Thoracic aorta (tissue), 2 donors: ENCODE data around the gene SAP30L. TPM values are rescaled to one million over a fixed set of nuclear protein-coding genes. Genes with fewer than 3 reads are reported as not detected.

Source experiments
- ATAC-seq: fragments of 150-250 bp; one replicate; pipeline ENCODE4 v1.8.0; 2017; ENCODE audit warnings: low read depth; ENCODE audit not compliant: insufficient number of reproducible peaks, low FRiP score
- DNase-seq: peaks from one replicate; pipeline ENCODE4 v3.0.0-alpha.2; 2020; ENCODE audit warnings: low spot score
- H3K27ac ChIP-seq, 2 donors: fragments of 200-600 bp; sonication (generic); 1 replicate in 1 of 2; 2 replicates in 1 of 2; pipeline ENCODE4 v1.5.1; 2016; ENCODE audit warnings: mild to moderate bottlenecking in 2 of 2, moderate library complexity in 2 of 2
- H3K27me3 ChIP-seq: fragments of 200-600 bp; sonication (generic); replicated peaks from 2 replicates; pipeline ENCODE4 v1.6.0; 2016; ENCODE audit warnings: mild to moderate bottlenecking; ENCODE audit not compliant: insufficient read depth
- H3K36me3 ChIP-seq: fragments of 200-600 bp; sonication (generic); one replicate; pipeline ENCODE4 v1.5.1; 2016
- H3K4me1 ChIP-seq, 2 donors: fragments of 200-600 bp; sonication (generic); 1 replicate in 1 of 2; 2 replicates in 1 of 2; pipeline versions ENCODE4 v1.5.1 to v1.6.0; 2016; ENCODE audit warnings: low read depth in 2 of 2, mild to moderate bottlenecking in 1 of 2; ENCODE audit not compliant: control insufficient read depth in 1 of 2
- H3K4me3 ChIP-seq: fragments of 200-600 bp; sonication (generic); 2 replicates; pipeline ENCODE4 v1.5.1; 2016; ENCODE audit warnings: mild to moderate bottlenecking
- H3K9me3 ChIP-seq: fragments of 200-600 bp; sonication (generic); 2 replicates; pipeline ENCODE4 v1.5.1; 2016
- total RNA-seq, 2 donors: library from RNA; depleted of rRNA; stranded (reverse); fragments of >200 nt; gene quantifications; one replicate each; pipeline versions ENCODE4 v1.1.0 to v1.2.3, GENCODE V29; 2016
- TF ChIP-seq, protein P1 (sequence below): fragments of 200-600 bp; sonication (generic); IDR thresholded peaks from one replicate; pipeline ENCODE4 v1.5.1; 2019; ENCODE audit warnings: antibody characterized with exemption

Gene SAP30L
- total RNA-seq, 2 donors from 2014 or later: 43.7 to 85.6 TPM

DNA sequence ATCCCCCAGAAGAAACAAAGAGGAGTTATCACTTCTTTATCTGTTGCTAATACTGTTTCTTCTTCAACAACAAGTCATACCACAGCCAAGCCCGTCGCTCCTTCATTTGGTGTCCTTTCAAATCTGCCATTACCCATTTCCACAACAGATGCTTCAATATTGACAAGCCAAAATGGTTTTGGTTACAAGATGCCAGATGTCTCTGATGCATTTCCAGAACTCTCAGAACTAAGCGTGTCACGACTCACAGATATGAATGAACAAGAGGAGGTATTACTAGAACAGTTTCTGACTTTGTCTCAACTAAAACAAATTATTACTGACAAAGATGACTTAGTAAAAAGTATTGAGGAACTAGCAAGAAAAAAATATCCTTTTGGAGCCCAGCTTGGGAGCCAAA, 48.2 kb downstream of the SAP30L start:
- TF ChIP-seq, protein P1, sequence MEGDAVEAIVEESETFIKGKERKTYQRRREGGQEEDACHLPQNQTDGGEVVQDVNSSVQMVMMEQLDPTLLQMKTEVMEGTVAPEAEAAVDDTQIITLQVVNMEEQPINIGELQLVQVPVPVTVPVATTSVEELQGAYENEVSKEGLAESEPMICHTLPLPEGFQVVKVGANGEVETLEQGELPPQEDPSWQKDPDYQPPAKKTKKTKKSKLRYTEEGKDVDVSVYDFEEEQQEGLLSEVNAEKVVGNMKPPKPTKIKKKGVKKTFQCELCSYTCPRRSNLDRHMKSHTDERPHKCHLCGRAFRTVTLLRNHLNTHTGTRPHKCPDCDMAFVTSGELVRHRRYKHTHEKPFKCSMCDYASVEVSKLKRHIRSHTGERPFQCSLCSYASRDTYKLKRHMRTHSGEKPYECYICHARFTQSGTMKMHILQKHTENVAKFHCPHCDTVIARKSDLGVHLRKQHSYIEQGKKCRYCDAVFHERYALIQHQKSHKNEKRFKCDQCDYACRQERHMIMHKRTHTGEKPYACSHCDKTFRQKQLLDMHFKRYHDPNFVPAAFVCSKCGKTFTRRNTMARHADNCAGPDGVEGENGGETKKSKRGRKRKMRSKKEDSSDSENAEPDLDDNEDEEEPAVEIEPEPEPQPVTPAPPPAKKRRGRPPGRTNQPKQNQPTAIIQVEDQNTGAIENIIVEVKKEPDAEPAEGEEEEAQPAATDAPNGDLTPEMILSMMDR: no peak
- ATAC-seq (no peak), DNase-seq (no peak)
- H3K4me1 ChIP-seq: no peaks in the 10 kb centered on the region
- no peaks in the 10 kb centered on the region for H3K9me3 ChIP-seq
- no peak overlapping the region for H3K4me3 ChIP-seq
- H3K27ac ChIP-seq: no peak overlapping the region
- H3K27me3 ChIP-seq: no peaks in the 10 kb centered on the region
- no peaks in the 10 kb centered on the region for H3K36me3 ChIP-seq

DNA sequence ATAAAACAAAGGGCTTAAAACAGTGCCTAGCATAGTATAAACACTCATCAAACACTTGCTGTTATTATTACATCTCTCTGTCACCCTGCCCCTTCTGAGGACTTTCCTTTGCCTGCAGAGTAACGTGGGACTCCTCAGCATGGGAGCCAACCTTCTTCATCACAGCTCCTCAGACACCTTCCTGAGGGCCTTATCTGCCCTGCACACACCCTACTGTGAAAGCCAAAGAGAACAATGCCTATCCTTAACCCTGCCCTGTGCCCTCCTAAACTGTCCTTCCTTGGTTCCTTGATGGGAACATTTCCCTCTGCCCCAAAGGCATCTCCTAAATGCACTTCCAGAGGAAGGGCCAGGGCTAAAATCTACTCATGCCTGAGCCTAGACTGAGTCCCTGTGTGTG, 52.8 kb downstream of the SAP30L start:
- H3K36me3 ChIP-seq: no peaks in the 10 kb centered on the region
- no peaks in the 10 kb centered on the region for H3K9me3 ChIP-seq
- DNase-seq (no peak), ATAC-seq (no peak)
- TF ChIP-seq, protein P1: no peak
- no peak overlapping the region for H3K27ac ChIP-seq
- H3K27me3 ChIP-seq: no peaks in the 10 kb centered on the region
- no peaks in the 10 kb centered on the region for H3K4me1 ChIP-seq
- H3K4me3 ChIP-seq: no peak overlapping the region

DNA sequence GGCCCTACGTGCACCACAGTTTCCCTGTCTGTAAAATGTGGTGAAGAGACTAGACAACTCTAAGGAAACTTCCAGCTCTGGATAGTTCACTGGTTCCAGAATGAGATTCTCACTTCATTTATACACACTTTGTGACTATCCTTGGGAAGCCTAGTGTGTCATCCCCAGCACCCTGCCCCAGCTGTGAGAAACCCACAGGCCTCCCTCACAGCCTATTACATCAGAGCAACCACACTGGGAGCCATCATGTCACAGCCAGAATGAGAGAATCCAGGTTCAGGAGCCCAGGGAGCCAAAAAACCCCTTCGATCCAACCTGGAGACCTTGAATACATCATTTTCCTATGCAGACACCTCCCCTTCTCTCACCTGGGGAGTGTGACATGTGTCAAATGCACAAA, 53.2 kb downstream of the SAP30L start:
- H3K27ac ChIP-seq: no peak overlapping the region
- no peak for DNase-seq
- no peaks in the 10 kb centered on the region for H3K9me3 ChIP-seq
- ATAC-seq: no peak
- TF ChIP-seq, protein P1: no peak
- no peaks in the 10 kb centered on the region for H3K36me3 ChIP-seq
- no peaks in the 10 kb centered on the region for H3K4me1 ChIP-seq
- no peak overlapping the region for H3K4me3 ChIP-seq
- H3K27me3 ChIP-seq: no peaks in the 10 kb centered on the region

GRCh38 chr5:154501566-154501965, 55.8 kb downstream of the SAP30L start:
- H3K4me1 ChIP-seq: no peaks in the 10 kb centered on the region
- no peak for DNase-seq
- H3K4me3 ChIP-seq: no peak overlapping the region
- no peaks in the 10 kb centered on the region for H3K36me3 ChIP-seq
- no peak overlapping the region for H3K27ac ChIP-seq
- ATAC-seq: no peak
- H3K27me3 ChIP-seq: no peaks in the 10 kb centered on the region
- TF ChIP-seq, protein P1: no peak
- no peaks in the 10 kb centered on the region for H3K9me3 ChIP-seq

- DNase-seq: no peak
- no peaks in the 10 kb centered on the region for H3K36me3 ChIP-seq
Measured at GRCh38 chr5:154502180-154502579, 56.4 kb downstream of the SAP30L start.

More at GRCh38 chr5:154502180-154502579, 56.4 kb downstream of the SAP30L start:
- TF ChIP-seq, protein P1: no peak
- H3K4me1 ChIP-seq: no peaks in the 10 kb centered on the region
- H3K9me3 ChIP-seq: no peaks in the 10 kb centered on the region
- H3K27me3 ChIP-seq: no peaks in the 10 kb centered on the region
- H3K4me3 ChIP-seq: no peak overlapping the region
- ATAC-seq: no peak
- H3K27ac ChIP-seq: no peak overlapping the region
